NCI-H2196 (cell line): ENCODE results near the gene TWSG1.
"Not testable (repeated sequence)": the region's sequence is repeated elsewhere in the genome, so short reads cannot be mapped to it uniquely, and the experiment has no call there.

Experiments
- DNase-seq: peaks from one replicate; lab custom pipeline; 2025; ENCODE audit not compliant: unreplicated experiment; lab: John Stamatoyannopoulos, UW

TWSG1 gene

DNA sequence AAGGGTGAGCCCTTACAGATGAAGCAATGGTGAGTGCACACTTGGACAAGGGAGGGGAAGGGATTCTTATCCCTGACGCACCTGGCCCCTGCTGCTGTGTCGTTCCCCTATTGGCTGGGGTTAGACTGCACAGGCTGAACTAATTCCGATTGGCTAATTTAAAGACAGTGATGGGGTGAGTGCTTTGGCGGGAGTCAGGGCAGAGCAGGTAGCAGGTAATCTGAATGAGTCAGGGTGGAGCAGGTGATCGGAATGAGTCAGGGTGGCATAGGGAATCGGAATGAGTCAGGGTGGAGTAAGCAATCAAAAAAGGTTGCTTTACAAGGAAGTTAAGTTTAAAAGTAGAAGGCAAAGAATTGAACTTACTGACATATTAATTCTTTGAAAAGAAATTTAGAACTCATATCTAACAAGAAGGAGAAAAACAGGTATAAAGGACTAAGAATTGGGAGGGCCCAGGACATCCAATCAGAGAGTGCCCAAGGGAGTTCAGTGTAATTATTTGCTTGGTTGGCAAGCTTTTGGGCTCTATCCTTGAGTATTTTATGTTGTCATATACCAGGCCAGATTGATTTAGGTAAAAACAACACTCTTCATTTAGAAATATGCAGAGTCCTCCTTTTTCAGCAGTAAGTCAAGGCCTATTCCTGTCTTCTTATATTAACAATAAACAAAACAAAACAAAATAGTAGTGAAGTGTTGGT lies 88.4 kb downstream of the TWSG1 start:
- no peak for DNase-seq

DNA sequence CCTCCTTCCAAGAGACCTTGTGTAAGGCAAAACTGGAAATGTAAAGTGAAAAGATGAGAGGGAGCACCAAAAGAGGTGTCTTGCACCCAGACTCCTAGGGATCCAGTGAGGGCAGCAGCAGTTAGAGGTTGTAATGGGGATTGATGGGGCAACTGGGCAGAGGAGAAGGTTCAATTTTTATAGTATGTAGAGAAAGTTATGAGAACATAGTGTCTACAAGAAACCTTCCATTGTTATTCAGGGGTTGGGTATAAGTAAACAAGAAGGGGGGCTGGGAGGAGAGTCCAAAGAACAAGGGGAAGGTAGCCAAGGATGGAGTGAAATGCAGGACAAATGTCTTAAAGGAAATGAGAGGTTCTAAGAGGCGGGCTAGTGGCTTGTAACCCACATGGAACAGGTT lies 89.1 kb downstream of the TWSG1 start:
- not testable (repeated sequence) for DNase-seq

DNA sequence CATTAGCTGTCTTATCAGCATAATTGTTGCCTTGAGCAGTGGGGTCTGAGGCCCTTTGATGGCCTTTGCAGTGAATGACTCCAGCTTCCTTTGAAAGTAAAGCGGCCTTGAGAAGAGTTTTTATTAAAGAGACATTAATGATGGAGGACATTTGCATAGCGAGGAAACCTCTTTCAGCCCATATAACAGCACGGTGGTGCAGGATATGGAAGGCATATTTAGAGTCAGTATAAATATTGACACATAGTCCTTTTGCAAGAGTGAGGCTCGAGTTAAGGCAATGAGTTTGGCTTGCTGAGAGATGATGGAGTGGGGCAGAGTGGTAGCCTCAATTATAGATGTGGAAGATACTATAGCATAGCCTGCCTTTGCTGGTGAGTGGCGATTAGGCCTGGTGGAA lies 89.7 kb downstream of the TWSG1 start:
- DNase-seq: not testable (repeated sequence)

DNA sequence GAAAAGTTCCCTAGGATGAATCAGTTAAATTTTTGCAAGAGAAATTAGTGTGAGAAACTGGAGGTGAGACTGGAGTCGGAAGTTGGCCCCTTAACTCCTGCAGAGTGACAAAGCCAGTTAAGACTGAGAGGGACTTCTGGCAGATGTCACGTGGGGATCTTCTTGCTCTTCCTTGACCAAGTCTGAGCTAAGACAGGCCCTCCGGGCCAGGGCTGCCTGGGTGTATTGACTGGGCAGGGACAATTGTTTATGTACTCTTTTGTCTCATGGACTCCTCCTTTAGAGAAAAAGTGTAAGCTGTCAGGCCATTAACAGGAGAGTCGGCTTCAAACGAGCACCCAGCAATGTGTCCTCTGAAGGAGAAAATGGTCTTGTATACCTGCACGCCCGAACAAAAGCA lies 92.2 kb downstream of the TWSG1 start:
- no peak for DNase-seq

DNA sequence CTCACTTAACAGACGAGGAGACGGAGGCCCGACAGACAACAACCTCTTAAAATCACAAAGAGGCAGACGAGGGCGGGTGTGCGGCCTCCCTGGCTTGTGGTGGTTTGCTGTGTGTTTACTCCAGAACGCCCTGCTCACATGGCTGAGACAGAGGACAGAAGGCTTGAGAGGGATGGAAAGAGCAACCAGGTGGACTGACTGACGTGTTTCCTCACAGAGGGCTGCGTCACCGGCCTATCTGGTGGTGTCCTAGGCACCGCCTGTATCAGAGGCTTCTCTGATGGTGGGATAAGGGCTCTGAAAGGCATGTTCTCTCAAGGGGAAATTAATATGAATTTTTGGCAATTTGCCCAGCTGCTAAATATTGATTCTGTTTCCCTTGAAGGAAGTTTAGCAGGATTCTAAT lies 93.7 kb downstream of the TWSG1 start:
- DNase-seq: peak; percentile 26

DNA sequence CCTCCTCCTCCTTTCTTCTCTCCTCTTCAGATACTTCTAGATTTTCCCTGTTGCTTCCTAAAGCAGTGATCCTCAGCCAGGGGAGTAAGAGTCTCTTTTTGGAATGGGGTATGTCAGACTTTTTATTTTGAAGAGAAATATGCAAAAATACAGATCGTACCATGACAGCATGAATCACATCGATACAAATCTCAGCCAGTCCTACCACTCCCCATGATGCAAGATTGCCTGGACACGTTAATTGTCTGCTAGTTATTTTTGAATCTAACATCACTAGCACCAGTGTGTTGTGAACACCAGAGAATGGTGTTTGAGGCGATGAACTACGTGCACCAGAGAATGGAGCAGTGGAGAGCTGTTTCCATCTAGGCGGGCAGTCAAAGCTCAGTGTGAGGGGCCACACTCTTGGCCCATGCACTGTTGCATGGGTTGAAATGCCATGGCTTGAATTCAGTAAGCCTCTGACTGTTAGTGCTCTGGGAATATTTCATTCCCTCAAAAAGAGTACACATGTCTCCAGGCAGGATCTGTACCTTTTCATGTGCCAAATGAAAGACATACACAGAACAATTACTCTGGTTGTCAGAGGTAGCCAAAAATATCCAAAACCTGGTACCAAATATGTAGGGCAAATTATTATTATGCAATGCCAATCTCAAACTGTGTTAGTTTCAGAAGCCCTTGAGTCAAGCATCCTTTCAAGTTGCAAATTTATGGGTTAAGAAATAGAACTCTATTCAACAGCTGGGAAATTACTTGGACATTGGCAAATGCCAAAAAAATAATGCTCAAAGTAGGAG lies 94.5 kb downstream of the TWSG1 start:
- no peak for DNase-seq

DNA sequence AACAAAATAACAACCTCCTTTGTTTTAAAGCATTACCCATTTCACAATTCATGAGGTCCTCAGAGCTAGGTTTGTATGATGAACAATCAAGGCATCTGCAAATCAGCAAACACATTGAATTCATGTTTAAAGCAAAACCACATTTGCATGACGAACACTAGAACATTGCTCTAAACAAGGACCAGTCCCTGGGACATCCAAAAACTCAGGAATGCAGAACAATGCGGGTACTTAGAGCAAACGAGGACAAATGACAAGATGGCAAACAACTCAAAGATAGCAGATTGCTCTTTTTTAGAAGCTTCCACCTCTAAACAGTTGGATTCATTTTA lies 95.1 kb downstream of the TWSG1 start:
- DNase-seq: no peak

DNA sequence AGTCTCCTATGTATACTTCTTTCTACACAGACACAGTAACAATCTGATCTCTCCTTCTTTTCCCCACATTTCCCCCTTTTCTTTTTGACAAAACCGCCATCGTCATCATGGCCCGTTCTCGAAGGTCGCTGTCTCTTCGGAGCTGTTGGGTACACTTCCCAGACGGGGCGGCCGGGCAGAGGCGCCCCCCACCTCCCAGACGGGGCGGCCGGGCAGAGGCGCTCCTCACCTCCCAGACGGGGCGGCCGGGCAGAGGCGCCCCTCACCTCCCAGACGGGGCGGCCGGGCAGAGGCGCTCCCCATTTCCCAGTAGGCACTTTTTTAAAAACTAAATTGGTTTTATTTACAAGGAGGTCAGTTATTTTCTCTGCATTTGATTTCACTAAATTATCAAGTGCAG lies 95.7 kb downstream of the TWSG1 start:
- DNase-seq: not testable (repeated sequence)

DNA sequence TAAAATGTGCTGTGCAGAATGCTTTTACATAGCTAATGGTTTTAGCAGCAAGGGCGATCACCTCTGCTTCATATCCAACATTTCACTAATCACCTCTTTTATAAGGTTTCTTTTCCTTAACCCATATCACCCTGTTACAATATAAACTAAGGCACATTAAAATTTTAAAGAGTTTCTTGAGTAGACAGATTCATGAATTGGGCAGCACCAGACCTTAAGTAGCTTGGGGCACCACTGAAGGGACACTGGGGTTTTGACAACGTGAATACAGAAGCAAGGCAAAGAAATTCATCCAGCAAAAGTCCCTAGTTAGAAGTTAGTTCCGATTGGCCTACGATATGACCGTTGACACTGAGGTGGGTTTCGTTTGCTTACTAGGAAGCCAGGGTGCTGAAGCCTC lies 96.7 kb downstream of the TWSG1 start:
- DNase-seq: no peak

DNA sequence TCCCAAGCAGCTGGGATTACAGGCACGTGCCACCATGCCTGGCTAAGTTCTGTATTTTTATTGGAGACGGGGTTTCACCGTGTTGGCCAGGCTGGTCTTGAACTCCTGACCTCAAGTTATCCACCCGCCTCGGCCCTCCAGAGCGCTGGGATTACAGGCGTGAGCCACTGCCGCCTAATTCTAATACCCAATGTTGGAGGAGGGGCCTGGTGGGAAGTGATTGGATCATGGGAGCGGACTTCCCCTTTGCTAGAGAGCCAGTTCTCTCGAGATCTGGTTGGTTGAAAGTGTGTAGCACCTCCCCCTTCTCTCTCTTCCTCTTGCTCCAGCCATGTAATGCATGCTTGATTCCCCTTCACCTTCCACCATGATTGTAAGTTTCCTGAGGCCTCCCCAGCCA lies 98.5 kb downstream of the TWSG1 start:
- not testable (repeated sequence) for DNase-seq

DNA sequence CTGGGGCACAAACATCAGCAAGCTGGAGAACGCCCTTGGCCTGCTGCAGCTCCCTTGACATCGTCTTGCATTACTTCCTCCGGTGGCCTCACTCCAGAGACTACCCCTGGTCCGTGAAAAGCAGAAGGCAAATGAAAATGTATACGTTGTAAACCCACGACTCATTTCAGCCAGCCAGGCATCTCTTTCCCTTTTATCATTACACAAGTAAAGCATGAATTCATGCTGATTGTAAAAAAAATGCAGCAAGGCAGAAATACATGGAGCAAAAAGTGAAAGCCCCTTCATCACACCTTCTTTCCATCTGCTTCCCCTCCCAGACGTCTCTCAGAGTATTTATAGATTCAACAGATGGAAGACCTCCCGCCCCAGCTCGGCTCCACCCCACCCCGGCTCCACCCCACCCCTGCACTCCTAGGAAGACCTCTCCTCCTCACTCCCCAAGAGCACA lies 99.1 kb downstream of the TWSG1 start:
- DNase-seq: no peak

DNA sequence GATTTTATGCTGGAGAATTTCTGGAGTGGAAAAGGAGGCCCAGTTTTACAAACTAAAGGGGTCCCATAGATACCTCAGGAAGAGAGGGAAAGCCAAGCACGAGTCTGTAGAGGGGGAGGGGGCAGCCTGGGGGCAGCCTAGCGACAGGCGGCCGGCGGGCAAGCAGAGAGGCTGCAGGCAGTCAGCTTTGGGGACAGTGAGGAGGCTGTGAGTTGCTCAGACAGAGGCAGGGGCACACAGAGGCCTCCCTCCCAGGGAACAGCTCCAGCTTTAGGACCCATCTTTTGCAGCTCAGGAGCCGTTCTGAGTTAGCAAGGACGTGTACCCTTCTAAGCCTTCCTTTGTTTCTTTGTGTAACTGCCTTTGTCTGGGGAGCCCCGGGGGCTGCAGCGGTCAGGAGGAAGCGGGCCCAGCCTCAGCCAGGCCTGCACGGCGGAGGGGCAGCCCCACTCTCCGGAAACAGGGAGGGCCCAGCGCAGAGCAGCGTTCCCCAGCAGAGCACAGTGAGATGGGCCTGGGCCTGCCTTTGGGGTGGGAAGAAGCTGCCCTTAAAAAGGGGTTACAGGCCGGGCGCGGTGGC lies 99.6 kb downstream of the TWSG1 start:
- no peak for DNase-seq

DNA sequence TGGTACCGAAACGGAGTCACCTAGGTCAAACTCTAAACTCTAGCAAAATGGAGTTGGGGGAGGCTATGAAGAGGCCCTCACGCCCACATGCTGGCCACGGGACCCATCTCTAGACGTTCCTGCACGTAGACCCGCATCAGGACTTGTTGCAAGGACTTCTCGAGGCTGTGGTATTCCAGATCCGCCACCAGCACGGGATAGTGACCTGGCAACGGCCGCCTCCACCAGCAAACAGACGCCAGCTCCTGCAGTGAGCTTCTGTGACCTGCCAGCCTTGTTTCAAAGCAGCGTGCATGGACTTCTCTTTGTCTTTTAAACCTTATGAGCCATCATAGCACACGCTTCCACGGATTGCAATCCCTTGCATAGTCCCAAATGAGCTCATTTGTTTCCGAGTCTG lies 100.5 kb downstream of the TWSG1 start:
- no peak for DNase-seq

DNA sequence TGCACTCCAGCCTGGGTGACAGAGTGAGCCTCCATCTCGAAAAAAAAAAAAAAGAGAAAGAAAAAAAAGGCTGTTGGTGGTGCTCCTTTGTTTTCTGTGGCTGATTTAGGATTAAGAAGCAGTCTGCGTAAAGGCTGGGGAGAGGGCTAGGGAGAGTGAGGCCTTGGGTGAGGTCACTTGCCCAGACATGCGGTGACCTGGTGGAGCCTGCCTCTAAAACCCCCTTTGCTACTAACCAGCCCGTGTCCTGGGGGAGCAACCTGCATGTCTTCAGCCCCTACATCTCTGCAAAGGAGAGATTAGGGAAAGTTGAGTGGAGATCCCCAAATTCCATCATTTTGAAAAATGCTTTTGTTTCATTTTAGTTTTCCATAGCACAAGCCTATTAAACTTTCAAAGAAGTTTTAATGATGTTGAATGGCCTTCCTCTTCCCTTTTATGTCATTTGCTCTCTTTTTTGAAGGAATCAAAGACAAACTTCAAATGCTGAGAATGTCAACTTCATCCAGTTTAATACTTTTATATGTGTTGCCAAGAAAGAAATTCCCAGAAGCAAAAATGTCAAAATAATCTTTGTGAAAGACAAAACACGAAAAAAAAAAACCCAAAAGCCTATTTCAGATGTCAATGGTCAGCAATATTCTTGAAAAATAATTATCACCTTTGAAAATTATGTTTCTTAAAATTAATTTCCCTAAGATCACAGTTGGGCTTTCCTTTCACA lies 101.8 kb downstream of the TWSG1 start:
- DNase-seq: no peak

DNA sequence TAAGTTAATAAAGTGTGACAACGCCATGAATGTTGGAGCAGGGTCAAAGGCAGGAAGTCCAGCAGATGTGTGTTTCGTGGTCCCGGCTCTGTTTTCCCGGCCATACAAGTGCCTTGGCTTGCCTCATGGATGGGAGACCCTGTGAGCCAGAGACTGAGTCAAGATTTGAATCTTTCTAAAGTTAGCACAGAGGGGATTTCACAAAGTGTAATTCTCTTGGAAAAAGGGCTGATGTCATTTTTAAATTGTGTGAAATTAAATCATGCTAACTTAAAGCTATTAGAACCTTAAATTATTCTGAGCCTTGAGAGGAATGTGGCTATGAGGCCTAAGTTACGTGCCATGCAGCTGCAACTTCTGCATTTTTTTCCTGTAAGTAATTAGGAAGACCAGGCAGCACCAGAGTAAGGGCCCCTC lies 102.5 kb downstream of the TWSG1 start:
- no peak for DNase-seq

DNA sequence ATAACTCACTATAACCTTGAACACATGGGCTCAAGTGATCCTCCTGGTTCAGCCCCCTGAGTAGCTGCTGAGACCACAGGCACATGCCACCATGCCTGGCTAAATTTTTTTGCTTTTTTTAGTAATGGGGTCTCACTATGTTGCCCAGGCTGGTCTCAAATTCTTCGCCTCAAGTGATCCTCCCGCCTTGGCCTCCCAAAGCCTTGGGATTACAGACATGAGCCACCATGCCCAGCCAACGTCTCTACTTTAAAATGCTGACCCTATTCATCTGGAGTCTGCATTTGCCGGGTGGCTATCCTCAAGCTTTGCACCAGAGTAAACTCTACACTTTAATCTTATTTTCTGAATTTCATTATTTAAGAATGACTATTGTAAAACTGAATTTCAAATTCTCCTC lies 103.1 kb downstream of the TWSG1 start:
- no peak for DNase-seq

DNA sequence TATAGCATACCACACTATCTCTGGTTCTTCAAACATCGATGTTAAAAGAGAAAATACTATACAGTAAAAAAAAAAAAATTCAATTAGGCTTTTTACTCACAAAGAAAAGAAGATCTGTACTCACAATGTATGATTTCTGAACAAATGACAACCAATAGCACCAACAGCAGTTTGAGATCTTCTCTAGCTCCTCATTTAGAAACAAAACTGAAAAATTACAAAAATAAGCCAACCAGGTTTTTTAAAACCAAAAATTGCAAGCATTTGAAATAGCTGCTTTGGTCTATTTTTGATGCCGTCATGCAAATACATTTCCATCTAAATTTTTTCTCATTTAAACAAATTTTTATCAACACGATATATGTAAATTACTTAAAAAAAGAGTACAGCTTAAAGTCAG lies 106.5 kb downstream of the TWSG1 start:
- no peak for DNase-seq

DNA sequence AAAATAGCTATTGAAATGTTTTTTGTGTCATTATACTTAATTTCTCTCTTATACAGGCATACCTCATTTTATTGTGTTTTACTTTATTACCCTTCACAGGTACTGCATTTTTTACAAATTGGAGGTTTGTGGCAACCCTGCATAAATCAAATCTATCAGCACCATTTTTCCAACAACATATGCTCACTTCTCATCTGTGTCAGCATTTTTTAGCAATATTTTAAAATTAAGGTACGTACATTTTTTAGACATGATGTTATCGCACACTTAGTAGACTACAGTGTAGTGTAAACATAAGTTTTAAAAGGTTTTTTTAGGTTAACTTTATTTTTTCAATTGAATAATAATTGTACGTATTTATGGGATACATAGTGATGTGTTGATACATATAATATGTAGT lies 110.0 kb downstream of the TWSG1 start:
- DNase-seq: no peak

DNA sequence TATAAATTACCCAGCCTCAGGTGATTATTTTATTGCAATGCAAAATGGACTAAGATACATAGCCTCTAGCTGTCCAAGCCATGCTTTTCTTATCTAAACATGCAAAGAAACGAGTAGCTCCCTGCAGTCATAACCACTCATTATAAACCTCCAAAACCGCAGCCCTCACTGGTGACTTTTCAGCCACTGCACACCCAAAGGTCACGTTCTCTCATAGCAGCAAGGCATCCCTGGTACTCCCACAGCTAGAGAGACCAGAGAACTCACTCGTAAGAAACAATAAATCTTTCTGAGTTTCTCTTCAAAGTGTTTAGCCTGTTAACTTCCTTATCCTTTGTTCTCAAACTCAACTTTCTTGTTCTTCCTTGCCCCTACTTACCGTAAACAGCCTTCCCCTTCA lies 112.3 kb downstream of the TWSG1 start:
- DNase-seq: no peak

DNA sequence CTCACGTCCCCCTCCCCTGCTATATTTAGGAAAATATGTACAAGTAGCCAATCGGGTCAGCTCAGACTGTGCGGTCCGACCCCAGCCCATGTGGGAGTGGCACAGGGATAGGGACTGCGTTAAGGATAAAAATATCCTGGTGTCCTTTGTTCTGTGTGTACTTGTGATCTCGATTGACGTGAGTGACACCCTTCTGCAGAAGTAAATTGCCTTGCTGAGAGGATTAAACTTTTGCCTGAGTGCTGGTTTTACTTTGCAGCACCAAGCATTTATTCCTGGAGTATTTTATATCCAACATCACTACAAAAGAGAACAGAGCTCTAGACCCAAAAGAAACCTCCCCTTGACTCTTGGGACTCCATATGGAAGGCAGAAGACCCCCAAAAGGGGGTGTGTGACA lies 112.8 kb downstream of the TWSG1 start:
- no peak for DNase-seq

DNA sequence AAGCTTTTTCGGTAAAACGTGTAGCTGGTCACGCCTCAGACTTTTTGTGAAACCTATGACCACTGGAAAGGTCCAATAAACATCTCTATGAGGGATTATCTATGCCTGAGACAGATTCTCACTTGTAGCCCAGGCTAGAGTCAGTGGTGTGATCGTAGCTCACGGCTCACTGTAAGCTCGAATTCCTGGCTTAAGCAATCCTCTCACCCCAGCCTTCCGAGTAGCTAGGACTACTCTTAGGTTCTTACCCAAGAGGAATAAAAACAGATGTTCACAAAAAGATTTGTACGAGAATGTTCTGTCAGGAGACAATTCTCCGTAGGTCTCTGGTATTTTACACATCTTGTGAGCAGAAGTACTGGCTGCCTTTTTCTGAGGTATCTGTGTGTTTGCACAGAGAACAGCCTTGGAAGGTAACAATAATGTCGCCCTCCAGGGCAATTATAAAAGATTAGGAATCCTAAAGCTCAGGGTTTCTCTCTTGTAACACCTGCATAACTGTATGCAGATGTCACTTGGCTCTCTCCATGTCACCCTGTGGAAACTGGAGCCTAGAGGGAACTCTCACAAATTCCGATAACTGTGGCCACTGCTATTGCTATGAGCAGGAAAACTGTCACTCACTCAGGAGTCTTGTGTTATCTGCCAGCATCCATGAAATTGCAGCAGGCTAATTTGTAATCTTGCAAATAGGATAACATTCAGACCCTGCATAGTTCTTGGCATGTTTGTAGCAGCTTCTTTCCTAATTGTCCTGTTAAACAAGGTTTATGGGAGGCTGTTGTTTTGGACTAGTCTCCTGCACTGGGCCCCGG lies 115.2 kb downstream of the TWSG1 start:
- no peak for DNase-seq
